ENCODE results near the gene ZNF423.
"Not testable (repeated sequence)": the region's sequence is repeated elsewhere in the genome, so short reads cannot be mapped to it uniquely, and the experiment has no call there.

Gene ZNF423

GRCh38 chr16:49855822-49856671, at the start of gene ZNF423:
Gene ZNF423, minus strand, starts transcription at chr16:49856112. Its CDS starts 338 bp downstream, at chr16:49855774.
- DNase-seq: no peak

GRCh38 chr16:49904348-49905062, 48.6 kb upstream of the ZNF423 start:
- DNase-seq: no peak

GRCh38 chr16:49902908-49903307, 47.0 kb upstream of the ZNF423 start:
- DNase-seq: no peak

GRCh38 chr16:49901711-49902110, 45.8 kb upstream of the ZNF423 start:
- no peak for DNase-seq

- DNase-seq: no peak
Observed at GRCh38 chr16:49900875-49901274, 45.0 kb upstream of the ZNF423 start.

- DNase-seq: no peak
Observed at GRCh38 chr16:49899991-49900695, 44.2 kb upstream of the ZNF423 start.

- DNase-seq: no peak
Observed at GRCh38 chr16:49896447-49896964, 40.6 kb upstream of the ZNF423 start.

GRCh38 chr16:49890876-49891275, 35.0 kb upstream of the ZNF423 start:
- no peak for DNase-seq

- DNase-seq: no peak
Observed at GRCh38 chr16:49889725-49890397, 33.9 kb upstream of the ZNF423 start.

- DNase-seq: no peak
Observed at GRCh38 chr16:49886554-49887094, 30.7 kb upstream of the ZNF423 start.

GRCh38 chr16:49884033-49885015, 28.4 kb upstream of the ZNF423 start:
- no peak for DNase-seq

GRCh38 chr16:49883076-49884014, 27.4 kb upstream of the ZNF423 start:
- DNase-seq: no peak

- no peak for DNase-seq
Observed at GRCh38 chr16:49881890-49882289, 26.0 kb upstream of the ZNF423 start.

- not testable (repeated sequence) for DNase-seq
Observed at GRCh38 chr16:49878540-49878939, 22.6 kb upstream of the ZNF423 start.

- DNase-seq: no peak
Observed at GRCh38 chr16:49876716-49877129, 20.8 kb upstream of the ZNF423 start.

- no peak for DNase-seq
Observed at GRCh38 chr16:49875806-49876715, 20.1 kb upstream of the ZNF423 start.

- no peak for DNase-seq
Observed at GRCh38 chr16:49874613-49875237, 18.8 kb upstream of the ZNF423 start.

GRCh38 chr16:49871824-49872223, 15.9 kb upstream of the ZNF423 start:
- DNase-seq: not testable (repeated sequence)
